HG03439 (cell line): ENCODE data around the gene KRT9.
"Not testable (repeated sequence)": the region's sequence is repeated elsewhere in the genome, so short reads cannot be mapped to it uniquely, and the experiment has no call there.

Experiments used
- ATAC-seq: cut with Tn5 transposase; IDR thresholded peaks from one replicate; pipeline ENCODE4 v1.9.1; 2021; ENCODE audit warnings: mild to moderate bottlenecking, moderate library complexity; ENCODE audit not compliant: unreplicated experiment

KRT9 gene

GRCh38 chr17:41579484-41580243 lies 7.8 kb upstream of the KRT9 start:
- no peak for ATAC-seq

GRCh38 chr17:41578971-41579370 lies 7.1 kb upstream of the KRT9 start:
- no peak for ATAC-seq

- ATAC-seq = no peak
Observed at GRCh38 chr17:41578538-41578937, 6.7 kb upstream of the KRT9 start.

DNA sequence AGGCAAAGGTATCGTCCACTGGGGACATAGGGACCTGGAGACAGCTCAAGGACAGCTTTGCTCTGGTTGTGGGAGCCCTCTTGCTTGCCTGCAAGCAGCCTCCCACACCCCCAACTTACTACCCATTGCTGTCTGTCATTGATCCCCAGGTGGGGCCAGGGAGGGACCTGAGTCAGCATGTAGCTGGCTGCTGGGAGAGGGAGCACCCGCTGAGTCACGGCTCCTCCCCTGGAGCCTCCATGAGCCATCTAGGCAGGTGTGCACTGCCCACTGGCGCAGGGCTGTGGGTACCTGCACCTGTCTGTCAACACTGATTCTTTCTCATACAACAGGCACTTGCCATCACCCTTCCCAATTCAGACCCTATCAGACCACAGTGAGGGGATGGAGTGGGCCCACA lies 4.9 kb upstream of the KRT9 start:
- ATAC-seq = not testable (repeated sequence)

GRCh38 chr17:41575336-41575735 lies 3.5 kb upstream of the KRT9 start:
- no peak for ATAC-seq

- no peak for ATAC-seq
Observed at GRCh38 chr17:41567317-41567716, 4.5 kb downstream of the KRT9 start.

- no peak for ATAC-seq
Observed at GRCh38 chr17:41565338-41565737, 6.5 kb downstream of the KRT9 start.

GRCh38 chr17:41563607-41564170 lies 8.2 kb downstream of the KRT9 start:
- ATAC-seq = no peak

- no peak for ATAC-seq
Observed at GRCh38 chr17:41561554-41561953, 10.3 kb downstream of the KRT9 start.

- ATAC-seq = no peak
Observed at GRCh38 chr17:41559548-41559947, 12.3 kb downstream of the KRT9 start.

GRCh38 chr17:41556931-41557330 lies 14.9 kb downstream of the KRT9 start:
- no peak for ATAC-seq

DNA sequence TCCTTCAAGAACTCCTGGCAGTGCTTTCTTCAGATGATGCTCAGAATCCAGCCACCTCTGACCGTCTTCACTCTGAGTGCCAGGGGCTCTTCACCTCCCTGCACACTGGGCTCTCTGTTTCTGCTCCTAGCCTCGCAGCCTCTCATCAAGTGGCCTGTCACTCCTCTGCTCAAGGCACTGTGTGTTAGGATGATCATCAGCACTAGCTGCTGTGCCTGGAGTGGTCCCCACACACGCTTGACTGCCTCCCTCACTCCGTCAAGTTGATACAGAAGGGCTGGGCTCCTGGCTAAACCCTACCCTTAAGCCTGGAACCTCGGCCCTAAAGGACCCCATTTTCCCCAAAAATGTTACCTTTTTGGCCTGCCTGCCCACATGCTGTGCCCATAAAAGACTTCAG lies 15.6 kb downstream of the KRT9 start:
- no peak for ATAC-seq

DNA sequence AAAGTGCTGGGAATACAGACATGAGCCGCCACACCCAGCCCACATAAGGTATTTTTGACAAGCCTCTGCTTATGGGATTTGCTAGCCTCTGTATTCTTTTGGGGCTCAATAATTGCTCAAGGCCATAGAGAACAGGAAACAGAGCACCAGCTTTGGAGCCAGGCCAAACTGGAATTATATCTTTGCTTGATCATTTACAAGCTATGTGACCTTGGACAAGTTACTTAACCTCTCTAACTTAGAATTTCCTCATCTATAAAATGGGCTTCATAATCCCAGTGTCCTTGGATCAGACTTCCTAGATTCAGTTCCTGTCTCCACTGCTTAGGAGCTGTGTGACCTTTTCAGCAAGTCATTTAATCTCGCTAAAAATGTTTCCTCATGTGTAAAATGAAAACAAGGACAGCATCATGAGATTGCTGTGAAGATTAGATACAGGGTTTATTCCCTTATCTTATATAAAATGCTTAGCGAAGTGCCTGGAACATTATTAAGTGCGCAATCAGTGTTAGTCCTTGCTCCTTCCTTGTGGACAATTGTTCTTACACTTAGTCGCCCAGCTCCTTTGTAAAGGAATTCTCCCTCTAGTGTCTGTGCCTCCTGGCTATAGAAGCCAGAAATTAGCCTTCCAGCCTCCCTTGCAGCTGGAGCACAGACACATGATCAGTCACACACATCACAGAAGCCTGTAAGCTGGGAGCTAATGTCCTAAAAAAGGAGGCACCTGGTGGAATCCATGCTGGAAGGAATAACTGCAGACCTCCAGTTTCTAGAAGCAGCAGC lies 16.6 kb downstream of the KRT9 start:
- ATAC-seq = no peak

GRCh38 chr17:41553987-41554680 lies 17.7 kb downstream of the KRT9 start:
- no peak for ATAC-seq

GRCh38 chr17:41553176-41553575 lies 18.7 kb downstream of the KRT9 start:
- ATAC-seq = no peak

- no peak for ATAC-seq
Observed at GRCh38 chr17:41552455-41552854, 19.4 kb downstream of the KRT9 start.

GRCh38 chr17:41551365-41551764 lies 20.5 kb downstream of the KRT9 start:
- no peak for ATAC-seq

GRCh38 chr17:41549596-41550039 lies 22.2 kb downstream of the KRT9 start:
- ATAC-seq = no peak

- no peak for ATAC-seq
Observed at GRCh38 chr17:41548844-41549595, 22.8 kb downstream of the KRT9 start.
